ENCODE results near the gene NFE2L2.
"Not testable (repeated sequence)": the region's sequence is repeated elsewhere in the genome, so short reads cannot be mapped to it uniquely, and the experiment has no call there.

The NFE2L2 gene

DNA sequence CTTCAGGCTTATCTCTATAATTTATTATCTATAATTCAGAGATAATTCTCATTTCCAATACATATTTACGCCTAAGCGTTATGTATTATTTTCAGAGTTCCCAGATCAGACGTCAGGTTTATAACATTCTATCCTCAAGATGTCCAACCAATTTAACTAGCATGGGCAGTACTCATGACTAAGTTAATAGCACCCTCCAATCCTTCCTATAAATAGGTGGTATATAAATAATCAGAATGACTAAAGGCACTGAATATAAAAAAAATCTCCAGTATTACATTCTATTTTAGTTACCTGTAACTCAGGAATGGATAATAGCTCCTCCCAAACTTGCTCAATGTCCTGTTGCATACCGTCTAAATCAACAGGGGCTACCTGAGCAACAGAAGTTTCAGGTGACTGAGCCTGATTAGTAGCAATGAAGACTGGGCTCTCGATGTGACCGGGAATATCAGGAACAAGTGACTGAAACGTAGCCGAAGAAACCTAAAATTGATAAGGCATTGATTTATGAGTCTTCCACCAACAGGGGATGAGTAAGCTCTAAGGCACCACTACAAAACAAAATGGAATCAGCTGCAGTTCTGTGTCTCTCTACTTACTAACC is 32.3 kb downstream of the NFE2L2 start:
- no peak for DNase-seq

DNA sequence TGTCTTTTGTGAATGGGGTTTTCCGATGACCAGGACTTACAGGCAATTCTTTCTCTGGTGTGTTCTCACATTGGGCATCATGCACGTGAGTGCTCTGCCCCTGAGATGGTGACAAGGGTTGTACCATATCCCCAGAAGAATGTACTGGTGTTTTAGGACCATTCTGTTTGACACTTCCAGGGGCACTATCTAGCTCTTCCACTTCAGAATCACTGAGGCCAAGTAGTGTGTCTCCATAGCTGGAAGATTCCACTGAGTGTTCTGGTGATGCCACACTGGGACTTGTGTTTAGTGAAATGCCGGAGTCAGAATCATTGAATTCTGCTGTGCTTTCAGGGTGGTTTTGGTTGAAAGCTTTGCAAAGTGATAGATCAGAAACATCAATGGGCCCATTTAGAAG is 33.3 kb downstream of the NFE2L2 start:
- no peak for DNase-seq

DNA sequence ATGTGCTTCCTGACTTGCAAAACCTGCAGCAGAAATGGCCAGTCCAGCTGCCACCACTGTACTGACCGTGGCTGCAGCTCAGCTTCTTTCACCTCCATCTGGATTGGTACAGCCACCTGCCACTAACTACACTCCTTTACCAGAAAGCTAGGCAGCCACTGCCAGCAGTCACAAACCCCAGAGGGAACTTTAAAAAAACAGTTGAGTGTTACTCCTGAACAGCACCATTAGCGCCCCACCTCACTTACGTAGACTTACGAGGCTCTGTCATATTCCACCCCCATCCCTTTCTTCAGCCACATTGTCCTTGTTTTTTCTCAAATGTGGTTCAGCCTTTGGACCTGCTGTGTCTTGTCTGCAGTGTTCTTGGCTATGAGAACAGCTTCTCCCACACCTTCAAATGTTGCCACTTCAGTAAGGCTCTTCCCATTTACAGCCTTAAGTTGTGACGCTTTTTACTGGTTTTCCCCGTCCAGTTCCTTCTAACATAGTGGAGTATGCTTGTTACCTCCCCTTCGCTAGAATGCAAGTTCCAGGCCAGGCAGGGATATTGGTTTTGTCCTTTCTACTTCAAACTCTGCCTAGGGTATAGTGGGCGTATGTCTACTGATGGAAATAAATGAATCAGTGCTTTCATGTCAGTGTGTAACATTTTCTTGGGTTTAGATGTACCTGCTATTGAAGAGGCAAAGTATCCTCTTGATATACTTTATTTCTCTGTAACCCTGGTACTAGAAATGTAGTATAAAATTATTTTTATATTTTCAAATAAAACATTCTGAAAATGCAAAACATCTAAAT is 34.9 kb downstream of the NFE2L2 start:
- no peak for DNase-seq

DNA sequence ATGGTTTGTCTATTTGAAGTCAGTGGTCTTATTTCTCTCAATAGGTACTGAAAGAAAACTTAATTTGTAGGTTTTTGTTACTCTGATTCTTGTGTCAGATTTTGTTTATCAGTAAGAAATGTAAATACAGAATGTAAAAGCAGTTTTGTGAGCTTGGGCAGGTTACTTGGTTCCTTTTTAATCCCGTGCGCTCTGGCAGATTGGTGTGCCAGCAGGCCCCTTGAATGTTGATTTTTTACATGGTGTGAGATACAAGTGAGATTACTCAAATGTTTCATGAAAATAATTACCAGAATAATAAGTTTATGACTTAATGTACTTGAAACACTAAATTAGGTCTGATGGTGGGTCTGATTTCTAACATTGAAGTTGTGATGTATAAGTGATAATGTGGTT is 38.6 kb downstream of the NFE2L2 start:
- DNase-seq = no peak

DNA sequence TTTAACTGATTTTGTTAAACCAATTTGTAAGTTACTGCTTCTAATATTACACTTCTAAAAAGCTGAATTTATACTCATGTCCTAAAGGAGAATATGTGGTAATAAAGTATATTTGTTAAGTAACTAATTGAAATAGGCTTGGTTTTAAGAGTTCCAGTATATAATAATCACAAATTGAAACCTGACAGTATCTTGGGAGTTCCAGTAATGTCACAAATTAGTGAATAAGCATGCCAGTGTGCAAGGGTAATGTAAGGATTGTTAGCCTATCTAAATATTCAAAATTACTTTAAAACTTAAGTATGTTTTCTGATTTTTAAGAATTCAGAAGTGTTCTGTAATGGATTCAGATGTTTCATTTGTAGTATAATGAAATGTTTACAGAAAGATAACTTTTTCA is 41.1 kb downstream of the NFE2L2 start:
- DNase-seq = not testable (repeated sequence)

DNA sequence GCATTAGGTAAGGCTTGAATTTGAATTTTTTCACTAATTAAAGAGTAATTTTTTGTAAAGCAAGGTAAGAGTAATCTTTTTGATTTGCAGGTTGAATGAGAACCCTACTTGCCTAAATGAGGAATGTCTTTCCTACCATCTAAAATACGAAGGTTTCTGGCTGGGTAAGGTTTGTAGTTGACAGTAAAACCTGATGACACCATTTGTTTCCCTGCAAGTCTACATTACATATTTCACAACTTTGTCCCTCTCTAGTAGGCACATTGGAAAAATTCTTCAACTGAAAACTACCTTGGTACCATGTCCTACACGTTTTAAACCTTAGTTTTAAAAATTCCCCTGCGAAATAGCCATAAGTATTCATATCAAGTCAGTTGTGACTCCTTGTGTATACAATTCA is 42.6 kb downstream of the NFE2L2 start:
- no peak for DNase-seq

DNA sequence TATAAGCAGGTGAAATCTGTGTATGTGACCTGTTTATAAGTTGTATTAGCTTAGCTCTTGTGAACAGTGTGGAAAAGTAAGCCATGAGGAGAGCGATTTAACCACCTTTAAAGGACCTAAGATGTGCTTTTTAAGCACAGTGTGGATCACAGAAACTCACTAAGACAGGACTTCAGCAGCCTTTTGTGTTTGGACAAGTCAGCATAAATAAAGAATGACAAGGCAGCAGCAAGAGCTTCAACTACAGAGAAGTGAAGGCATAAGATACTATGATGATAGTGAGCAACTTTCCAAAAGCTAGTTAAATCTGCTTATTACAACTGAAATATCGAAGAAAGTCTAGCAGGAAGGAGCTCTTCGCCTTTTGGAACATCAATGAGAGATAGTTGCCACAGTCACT is 43.0 kb downstream of the NFE2L2 start:
- no peak for DNase-seq

DNA sequence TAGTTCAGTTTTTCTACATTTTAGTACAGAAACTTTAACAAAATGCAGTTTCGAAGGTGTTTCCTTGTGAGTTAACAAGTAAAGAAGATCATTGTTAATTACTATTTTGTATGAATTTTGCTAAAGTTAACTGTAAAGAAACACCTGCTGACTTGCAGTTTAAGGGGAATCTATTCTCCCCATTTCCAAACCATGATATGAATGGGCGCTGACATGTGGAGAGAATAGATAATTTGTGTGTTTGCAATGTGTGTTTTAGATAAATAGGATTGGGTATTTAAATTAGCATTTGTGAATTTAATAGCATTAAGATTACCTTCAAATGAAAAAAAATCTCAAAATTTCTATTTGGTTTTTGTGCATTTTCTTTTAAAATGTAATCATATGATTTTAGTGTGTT is 44.7 kb downstream of the NFE2L2 start:
- not testable (repeated sequence) for DNase-seq

DNA sequence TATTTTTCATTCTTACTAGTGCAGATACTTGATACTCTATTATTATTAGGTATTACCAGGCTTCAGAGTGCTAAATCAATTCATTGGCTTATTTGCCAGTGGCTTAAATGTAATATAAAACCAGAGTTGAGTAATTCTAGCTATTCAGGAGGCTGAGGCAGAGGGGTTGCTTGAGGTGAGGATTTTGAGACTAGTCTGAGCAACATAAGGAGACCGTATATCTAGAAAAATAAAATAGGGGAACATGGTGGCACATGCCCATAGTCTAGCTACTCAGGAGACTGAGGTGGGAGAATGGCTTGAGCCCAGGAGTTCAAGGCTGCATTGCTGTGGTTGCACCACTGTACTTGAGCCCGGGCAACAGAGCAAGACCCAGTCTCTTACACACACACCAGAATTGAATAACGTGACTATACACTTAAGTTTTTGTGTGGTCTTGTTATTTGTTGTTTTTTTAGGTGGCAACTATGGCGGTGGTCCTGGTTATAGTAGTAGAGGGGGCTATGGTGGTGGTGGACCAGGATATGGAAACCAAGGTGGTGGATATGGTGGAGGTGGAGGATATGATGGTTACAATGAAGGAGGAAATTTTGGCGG is 47.2 kb downstream of the NFE2L2 start:
- DNase-seq = no peak

DNA sequence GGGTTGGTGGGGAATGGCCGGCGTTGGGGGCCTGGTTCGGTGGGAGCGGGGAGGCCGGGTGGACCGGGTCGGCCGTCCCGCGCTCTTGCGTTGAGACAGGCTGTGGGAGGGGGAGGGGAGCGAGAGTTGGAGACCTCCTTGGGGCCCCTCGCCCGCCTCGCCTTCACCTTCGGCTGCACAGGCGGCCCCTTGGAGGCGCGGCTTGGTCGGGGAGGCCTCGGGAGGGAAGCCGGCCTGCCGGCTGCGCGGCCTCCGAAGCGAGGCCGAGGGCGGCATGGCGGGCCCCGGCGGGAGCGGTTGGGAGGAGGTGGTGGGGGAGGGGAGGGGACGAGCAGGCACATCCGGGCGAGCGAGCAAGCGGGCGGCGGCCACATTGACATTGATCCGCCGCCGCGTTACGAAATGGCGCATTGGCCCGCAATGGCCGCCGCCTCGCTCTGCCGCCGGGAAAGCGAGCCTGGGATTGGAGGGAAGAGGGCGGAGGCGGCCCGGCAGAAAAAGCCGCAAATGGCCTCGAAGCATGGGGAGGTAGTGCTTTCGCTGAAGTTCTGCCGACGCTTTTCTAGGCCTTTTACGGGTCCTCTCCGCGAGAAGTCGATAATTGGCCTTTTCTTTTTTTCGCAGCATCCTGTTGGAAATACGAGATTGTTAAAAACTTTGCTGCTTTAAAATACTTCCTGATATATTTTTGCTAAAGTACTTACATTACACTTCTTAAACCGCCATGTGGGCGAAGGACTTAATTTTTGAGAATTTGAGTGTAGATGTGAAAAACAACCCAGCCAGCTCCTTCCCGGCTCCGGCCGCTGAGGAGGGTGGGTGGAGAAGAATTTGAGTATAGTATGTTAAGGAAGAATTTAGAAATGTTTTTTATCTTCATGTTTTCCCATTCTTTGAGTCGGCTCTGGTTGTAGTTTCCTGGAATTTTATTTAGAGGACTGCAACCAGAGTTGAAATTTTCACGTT is 51.4 kb downstream of the NFE2L2 start:
- peak; percentile 93 for DNase-seq

DNA sequence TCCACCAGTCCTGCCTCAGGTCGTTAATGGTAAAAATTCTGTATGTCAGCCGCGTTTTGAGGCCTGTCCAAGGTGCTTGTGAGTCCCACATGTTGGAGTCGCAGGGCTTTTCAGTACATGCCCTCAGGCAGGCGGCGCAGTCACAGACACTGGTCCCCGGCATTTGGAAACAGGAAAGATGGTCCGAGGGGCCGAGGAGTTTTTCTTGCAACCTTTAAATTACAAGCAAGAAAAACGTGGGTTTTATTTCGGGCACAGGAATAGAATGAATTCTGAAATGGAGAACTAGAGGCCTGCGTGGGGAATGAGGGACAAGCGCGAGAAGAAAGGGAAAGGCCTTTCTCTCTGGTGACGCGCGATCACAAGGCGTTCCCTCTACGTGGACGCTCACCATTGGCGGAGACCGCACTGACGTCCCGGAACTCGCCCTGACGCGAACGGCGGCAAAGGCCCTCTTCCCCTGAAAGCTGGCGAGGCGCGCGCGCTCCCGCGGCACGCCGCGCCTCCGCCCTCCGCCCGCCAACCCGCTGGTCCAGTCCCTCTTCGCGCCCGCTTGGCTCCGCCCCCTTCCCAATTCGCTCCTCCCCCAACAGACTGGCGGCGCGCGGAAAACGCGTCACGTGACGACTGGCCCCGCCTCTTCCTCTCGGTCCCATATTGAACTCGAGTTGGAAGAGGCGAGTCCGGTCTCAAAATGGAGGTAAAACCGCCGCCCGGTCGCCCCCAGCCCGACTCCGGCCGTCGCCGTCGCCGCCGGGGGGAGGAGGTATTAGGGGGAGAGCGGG is 52.2 kb downstream of the NFE2L2 start, which contains the start of gene HNRNPA3:
TSS of gene HNRNPA3 (plus strand) at position 689 of the 785 bp plus-strand sequence. CDS start at position 695, 6 bp downstream.
- peak; percentile 99 for DNase-seq

DNA sequence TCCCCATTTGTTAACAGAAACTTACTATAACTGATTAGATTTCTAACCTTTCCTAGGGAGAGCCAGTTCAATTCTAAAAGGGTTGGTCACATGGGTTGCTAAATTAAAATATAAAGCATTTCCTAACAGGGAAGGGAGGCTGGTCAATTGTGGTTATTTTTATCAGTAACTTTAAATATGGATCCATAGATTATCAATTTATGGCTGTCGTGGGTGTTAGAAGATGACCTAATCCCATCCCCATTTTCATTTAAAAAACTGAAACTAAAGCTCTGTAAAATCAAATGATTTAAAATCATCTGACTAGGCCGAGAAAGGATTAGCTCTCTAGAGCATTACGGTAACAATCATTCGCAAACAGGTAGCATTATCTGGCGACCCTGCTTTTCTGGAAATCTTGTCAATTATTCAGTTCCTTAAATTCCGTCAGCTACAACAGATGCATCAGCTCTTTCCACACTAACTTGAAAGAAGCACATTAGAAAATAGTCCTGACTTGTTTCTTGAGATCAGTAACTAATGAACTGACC is 52.9 kb downstream of the NFE2L2 start:
- DNase-seq = no peak

DNA sequence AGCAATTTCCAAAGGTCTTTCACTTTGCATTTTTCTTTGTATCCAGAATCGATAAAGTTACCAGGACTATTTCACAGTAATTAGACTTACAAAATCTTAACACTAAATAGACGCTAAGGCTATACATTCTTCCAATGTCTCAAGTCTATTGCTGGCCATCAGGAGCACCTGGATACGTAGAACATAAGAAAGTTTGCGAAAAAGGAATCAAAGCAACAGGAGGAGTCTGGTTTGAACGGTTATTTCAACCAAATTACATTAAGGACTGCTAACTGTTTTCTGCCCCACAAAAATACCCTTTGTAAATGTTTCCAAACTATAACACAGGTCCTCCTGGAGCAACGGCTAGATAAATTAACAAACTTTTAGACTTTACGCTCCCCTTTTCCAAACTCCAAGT is 53.4 kb downstream of the NFE2L2 start:
- DNase-seq = no peak

DNA sequence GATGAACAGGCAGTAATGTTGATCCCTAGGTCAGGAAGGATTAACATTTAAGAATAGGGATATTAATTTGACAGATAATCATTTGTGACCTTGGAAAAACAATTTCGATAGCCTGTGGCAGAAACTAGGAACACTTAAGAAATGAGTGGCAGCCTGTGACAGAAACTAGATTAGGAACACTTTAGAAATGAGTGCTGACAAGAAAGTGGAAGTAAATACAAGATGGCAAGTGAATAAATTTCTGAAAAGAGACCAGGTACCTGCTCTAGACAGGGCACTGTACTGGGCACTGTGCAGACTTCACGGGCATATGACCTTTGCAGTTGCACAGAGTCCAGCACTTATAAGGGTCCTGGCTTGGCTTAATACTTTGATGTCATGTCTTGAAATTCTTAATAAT is 57.4 kb downstream of the NFE2L2 start:
- no peak for DNase-seq

DNA sequence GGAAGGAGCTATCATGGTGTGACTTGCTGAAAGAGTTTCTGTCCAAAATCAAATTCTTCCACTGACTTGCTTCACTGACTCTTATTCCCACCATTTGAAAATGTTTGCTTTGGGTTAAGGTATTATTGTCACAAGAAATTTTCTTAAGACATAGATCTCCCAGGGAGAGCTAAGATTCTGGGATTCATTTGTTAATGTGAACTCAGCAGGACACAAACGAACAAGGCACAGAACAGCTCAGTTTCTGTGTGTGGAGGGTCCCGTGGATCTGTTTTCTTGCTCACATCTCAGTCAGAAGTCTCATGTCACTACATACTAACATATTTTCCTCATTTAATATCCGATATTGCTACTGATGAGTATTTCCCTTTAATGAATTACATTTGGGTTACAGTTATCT is 60.1 kb downstream of the NFE2L2 start:
- no peak for DNase-seq

DNA sequence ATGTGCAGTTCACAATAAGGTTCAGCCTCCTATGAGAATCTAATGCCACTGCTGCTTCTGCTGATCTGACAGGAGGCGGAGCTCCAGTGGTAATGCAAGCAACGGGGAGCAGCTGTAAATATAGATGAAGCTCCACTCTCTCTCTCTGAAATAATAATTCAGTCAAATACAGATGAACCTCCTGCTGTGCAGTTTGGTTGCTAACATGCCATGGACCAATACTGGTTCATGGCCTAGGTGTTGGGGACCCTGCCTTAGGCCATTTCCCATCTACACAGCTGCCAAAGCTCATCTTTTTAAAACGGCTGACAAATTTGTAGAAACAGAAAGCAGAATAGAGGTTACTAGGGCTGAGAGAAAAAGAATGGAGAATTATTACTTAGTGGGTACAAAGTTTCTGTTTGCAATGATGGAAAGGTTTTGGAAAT is 62.6 kb downstream of the NFE2L2 start:
- DNase-seq = no peak

DNA sequence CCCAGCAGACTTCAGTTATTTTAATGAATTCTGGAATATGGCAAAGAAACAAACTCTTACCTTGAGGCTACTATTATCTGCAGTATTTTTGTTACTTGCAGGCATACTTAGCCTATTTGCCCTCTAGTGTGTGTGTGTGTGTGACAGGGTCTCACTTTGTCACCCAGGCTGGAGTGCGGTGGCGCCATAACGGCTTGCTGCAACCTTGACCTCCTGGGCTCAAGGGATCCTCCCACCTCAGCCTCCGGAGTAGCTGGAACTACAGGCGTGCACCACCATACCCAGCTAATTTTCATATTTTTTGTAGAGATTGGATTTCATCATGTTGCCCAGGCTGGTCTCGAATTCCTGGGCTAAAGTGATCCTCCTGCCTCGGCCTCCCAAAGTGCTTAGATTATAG is 64.1 kb downstream of the NFE2L2 start:
- DNase-seq = not testable (repeated sequence)

DNA sequence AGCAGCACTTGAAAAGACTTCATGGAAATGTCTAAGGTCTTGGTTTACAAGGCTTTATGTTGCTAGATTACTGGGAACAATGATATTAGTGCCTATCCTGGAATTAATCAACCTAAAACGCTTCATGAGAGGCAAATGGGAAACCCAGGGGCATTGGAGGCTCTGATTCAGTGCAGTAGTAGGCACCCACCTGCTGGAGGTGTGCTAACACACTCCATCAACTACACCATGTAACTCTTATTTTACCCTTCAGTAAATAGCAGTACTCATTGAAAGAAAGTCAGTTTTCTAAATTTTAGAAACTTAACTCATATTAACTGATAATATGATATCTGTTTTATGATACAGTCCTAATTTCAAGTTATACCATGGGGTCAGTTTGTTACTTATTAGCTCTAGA is 69.3 kb downstream of the NFE2L2 start:
- DNase-seq = no peak

DNA sequence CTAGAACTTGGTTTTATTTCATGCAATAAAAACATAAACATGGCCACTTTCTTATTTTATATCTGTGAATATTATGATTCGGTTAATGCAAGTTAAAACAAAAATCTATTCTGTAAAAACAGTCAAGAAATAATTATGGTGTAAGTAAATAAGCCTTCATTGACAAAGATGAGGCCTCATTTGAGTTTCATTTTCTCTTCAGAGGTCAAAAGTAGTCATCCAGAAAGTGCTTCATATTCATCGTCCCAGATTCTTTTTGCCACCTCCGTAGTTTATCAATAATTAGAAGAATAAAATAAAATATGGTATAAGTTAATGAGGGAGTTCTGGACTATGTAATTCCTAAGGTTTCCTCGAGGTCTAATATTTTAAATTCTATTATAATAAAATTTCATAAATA is 71.3 kb downstream of the NFE2L2 start:
- no peak for DNase-seq

DNA sequence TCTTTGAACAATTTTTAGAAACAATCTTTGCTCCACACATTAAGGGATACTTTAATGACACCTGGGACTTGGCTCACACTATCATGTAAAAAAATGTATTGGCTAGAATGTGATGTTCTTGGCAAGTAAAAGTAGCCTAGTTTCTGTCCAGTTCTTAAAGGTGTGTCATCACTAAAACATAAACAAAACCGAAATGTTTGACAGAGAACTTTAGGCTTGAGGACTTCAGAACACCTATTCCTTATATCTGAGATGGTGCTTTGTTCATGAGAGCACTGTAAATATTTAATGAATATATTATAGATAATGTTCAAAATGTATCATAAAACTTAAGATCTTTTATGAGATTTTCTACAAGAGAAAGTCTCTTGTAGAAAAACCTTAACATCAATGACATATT is 71.7 kb downstream of the NFE2L2 start:
- DNase-seq = no peak

DNA sequence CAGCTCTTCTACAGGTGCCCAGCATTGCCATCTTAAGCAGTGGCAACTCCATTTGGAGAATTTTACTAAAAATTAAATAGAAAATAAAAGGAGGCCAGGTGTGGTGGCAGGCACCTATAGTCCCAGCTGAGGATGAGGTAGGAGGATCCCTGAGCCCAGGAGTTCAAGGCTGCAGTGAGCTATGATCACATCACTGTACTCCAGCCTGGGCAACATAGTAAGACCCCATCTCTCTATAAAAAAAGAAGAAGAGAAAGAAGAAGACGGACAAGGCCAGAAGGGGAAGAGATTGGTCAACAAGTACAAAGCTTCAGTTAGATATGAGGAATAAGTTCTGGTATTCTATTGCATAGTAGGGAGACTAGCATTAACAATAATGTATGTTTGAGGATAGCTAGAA is 73.6 kb downstream of the NFE2L2 start:
- DNase-seq = no peak

Measured in fibroblast of skin of scalp (primary cell).